Adrenal gland (tissue), 12 donors: ENCODE measurements around the gene TCEA3. TPM values are rescaled to one million over a fixed set of nuclear protein-coding genes. Genes with fewer than 3 reads are reported as not detected.

Experiments used
- DNase-seq, 7 donors: peaks; one replicate each; pipeline ENCODE4 v3.0.0-alpha.2; 2019 to 2020
- H3K27ac ChIP-seq, 5 donors: fragments of 200-600 bp; sonication (generic) in 4 of 5; 1 replicate in 3 of 5; 2 replicates in 2 of 5; pipeline versions ENCODE4 v1.5.1 to v1.8.0; 2016 to 2020; ENCODE audit warnings: mild to moderate bottlenecking in 1 of 5
- H3K27me3 ChIP-seq: fragments of 200-600 bp; 2 replicates; pipeline ENCODE4 v1.8.0; 2021
- H3K36me3 ChIP-seq, 2 donors: fragments of 200-600 bp; replicated peaks in 1 of 2; 1 replicate in 1 of 2; 2 replicates in 1 of 2; pipeline versions ENCODE4 v1.5.1 to v1.8.0; 2018 to 2022
- H3K4me1 ChIP-seq, 2 donors: fragments of 200-600 bp; replicated peaks in 1 of 2; 1 replicate in 1 of 2; 2 replicates in 1 of 2; pipeline versions ENCODE4 v1.5.1 to v1.8.0; 2018 to 2021
- H3K4me3 ChIP-seq, 4 donors: fragments of 200-600 bp; sonication (generic) in 3 of 4; one replicate each; pipeline ENCODE4 v1.5.1; 2016 to 2018
- H3K9me3 ChIP-seq, 3 donors: fragments of 200-600 bp; sonication (generic) in 1 of 3; replicated peaks in 1 of 3; 1 replicate in 2 of 3; 2 replicates in 1 of 3; pipeline versions ENCODE4 v1.5.1 to v1.8.0; 2016 to 2021
- CTCF ChIP-seq, 6 experiments: fragments of 450-650 bp in 4 of 6; fragments of 200-600 bp in 2 of 6; sonication (generic) in 1 of 6; IDR thresholded peaks; 1 replicate in 5 of 6; 2 replicates in 1 of 6; pipeline versions ENCODE4 v1.5.1 to v1.8.0; 2016 to 2021; ENCODE audit warnings: antibody characterized with exemption in 6 of 6, mild to moderate bottlenecking in 2 of 6, moderate library complexity in 1 of 6
- POLR2A ChIP-seq, 2 donors: fragments of 450-650 bp; IDR thresholded peaks; one replicate each; pipeline ENCODE4 v1.6.1; 2017; ENCODE audit warnings: antibody characterized with exemption in 2 of 2, mild to moderate bottlenecking in 2 of 2, moderate library complexity in 1 of 2
- WGBS, 4 donors: extraction: QIAGEN DNeasy Blood & Tissue Kit in 2 of 4; methylation state at CpG; one replicate each; pipeline versions ENCODE4 v1.1.5 to v1.1.7; 2013 to 2017; 5-methylcytosine and 5-hydroxymethylcytosine counted together
- intact Hi-C, 2 donors: fragments of 100-400 bp; cut with DNase I; formaldehyde crosslinking; loops; one replicate each; pipeline versions ENCODE4 v1.14.1 to v1.15.0; 2022 to 2023
- polyA plus RNA-seq, 3 donors: library from polyadenylated mRNA; stranded (reverse); fragments of 200-250 nt in 2 of 3; fragments of 350-450 nt in 1 of 3; fragmentation: Illumina TruSeq in 1 of 3; extraction: RNeasy Lipid Tissue Mini Kit (QIAGEN cat#74804) in 1 of 3; gene quantifications; one replicate each; pipeline ENCODE4 v1.2.3, GENCODE V29; 2013 to 2014
- total RNA-seq, 9 donors: library from RNA; depleted of rRNA in 4 of 9; stranded (reverse); fragments of >200 nt in 4 of 9; fragments of 120-200 nt in 1 of 9; fragmentation: NEBNext Ultra II Directional in 1 of 9; extraction: Animal tissue kit (Norgen Biotek cat#: 25700) in 1 of 9; gene quantifications; one replicate each; pipeline versions ENCODE4 v1.1.0 to v1.2.4, GENCODE V29; 2013 to 2023
- donor health status: healthy with polysubstance abuse.
- donor health status: Bipolar disorder and iron deficiency.
- donor health status: DM: yes; HTN: yes; CAD: no.
- donor health status: DM: no; HTN: no; CAD: no.
- donor health status: DM: no; HTN: no; CAD: no.
- donor health status: DM: yes; HTN: yes; CAD: no.

Gene TCEA3
- total and polyA plus RNA-seq, 12 donors, result 23.6 to 171 (median 115) TPM

- peaks cover 0 to 6% of the 10 kb centered on the region in 2 donors for H3K36me3 ChIP-seq
- H3K4me3 ChIP-seq, result no peak overlapping the region
- DNase-seq, result no peak
- H3K4me1 ChIP-seq, result peaks cover 5 to 35% of the 10 kb centered on the region in 2 donors
- intact Hi-C loops, result loop anchor here in 1 of 2 donors (10.0 kb wide), 1 partner anchor 74 kb away; no protein-coding TSS in a partner anchor
- H3K27ac ChIP-seq, result peak overlapping the region in 2 of 5 donors; percentile 13 to 26
- H3K27me3 ChIP-seq, result no peaks in the 10 kb centered on the region
- 54 to 72% (median 63%) methylated on average over 7 of the region's 7 CpGs for WGBS, 4 donors
- TF ChIP-seq CTCF (IDR thresholded peaks at IDR 0.05), result no peak
- no peak for TF ChIP-seq POLR2A (IDR thresholded peaks at IDR 0.05)
- H3K9me3 ChIP-seq, result no peaks in the 10 kb centered on the region
Observed at GRCh38 chr1:23408797-23409290, 15.7 kb downstream of the TCEA3 start.

GRCh38 chr1:23407016-23407630 lies 17.4 kb downstream of the TCEA3 start:
- Histone ChIP-seq H3K27me3 (no peaks in the 10 kb centered on the region), H3K9me3 (no peaks in the 10 kb centered on the region), H3K27ac (peak overlapping the region in 3 of 5 donors; percentile 26 to 48 (median 35)), H3K4me3 (no peak overlapping the region), H3K36me3 (peaks cover 0 to 6% of the 10 kb centered on the region in 2 donors), H3K4me1 (peaks cover 16 to 50% of the 10 kb centered on the region in 2 donors)
- intact Hi-C loops, result loop anchor here in 1 of 2 donors (10.0 kb wide), 1 partner anchor 72 kb away; no protein-coding TSS in a partner anchor
- TF ChIP-seq CTCF (IDR thresholded peaks at IDR 0.05) (no peak), POLR2A (IDR thresholded peaks at IDR 0.05) (no peak)
- 72 to 80% (median 78%) methylated on average over 8 of the region's 8 CpGs for WGBS, 4 donors
- DNase-seq, result peak in 5 of 7 donors; percentile 57 to 65 (median 59)

DNA sequence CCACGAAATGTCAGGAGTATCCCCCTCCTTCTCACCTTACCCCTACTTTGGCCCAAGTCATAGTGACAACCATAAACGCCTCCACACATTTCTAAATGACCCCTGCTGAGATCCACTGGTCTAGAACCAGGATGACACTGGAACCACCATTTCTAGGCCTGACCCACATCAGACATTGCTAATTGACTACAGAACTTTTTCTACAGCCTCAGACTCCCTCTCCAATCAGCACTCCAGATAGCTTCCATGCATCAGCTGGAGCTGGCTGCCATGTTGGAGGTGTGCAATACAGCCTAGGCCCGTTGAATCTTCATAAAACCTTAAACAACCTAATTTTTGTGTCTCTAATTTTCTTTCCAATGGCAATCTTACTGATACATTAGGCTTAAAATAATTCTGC lies 18.6 kb downstream of the TCEA3 start:
- H3K4me3 ChIP-seq, result no peak overlapping the region
- intact Hi-C loops, result loop anchor here in 1 of 2 donors (10.0 kb wide), 1 partner anchor 71 kb away; no protein-coding TSS in a partner anchor

More for the DNA sequence above, 18.6 kb downstream of the TCEA3 start:
- 67 to 81% (median 77%) methylated on average over 3 of the region's 3 CpGs for WGBS, 4 donors
- TF ChIP-seq POLR2A (IDR thresholded peaks at IDR 0.05), result no peak
- no peak for TF ChIP-seq CTCF (IDR thresholded peaks at IDR 0.05)
- peak overlapping the region in 2 of 5 donors; percentile 47 to 48 for H3K27ac ChIP-seq
- H3K36me3 ChIP-seq, result peaks cover 0 to 6% of the 10 kb centered on the region in 2 donors
- no peak for DNase-seq
- peaks cover 16 to 44% of the 10 kb centered on the region in 2 donors for H3K4me1 ChIP-seq
- H3K27me3 ChIP-seq, result no peaks in the 10 kb centered on the region
- no peaks in the 10 kb centered on the region for H3K9me3 ChIP-seq
